Stimulated activated CD4-positive, alpha-beta T cell treated with anti-CD3 and anti-CD28 coated beads, Interleukin-2, amount 100 ng/mL, for 4 hours (primary cell): Measurements from ENCODE around the gene RASL10B.

Source experiments
- DNase-seq: peaks from one replicate; pipeline ENCODE4 v3.0.0-alpha.2; 2020; ENCODE audit warnings: low read depth

The RASL10B gene

GRCh38 chr17:35717475-35717874 is 14.0 kb upstream of the RASL10B start:
- DNase-seq: no peak

GRCh38 chr17:35723735-35724134 is 7.7 kb upstream of the RASL10B start:
- no peak for DNase-seq

- DNase-seq: no peak
Observed at GRCh38 chr17:35725058-35725457, 6.4 kb upstream of the RASL10B start.

- DNase-seq: no peak
Observed at GRCh38 chr17:35725802-35726126, 5.7 kb upstream of the RASL10B start.

- no peak for DNase-seq
Observed at GRCh38 chr17:35726127-35726952, 5.1 kb upstream of the RASL10B start.

- DNase-seq: no peak
Observed at GRCh38 chr17:35726953-35727460, 4.4 kb upstream of the RASL10B start.

- no peak for DNase-seq
Observed at GRCh38 chr17:35727635-35728034, 3.8 kb upstream of the RASL10B start.

GRCh38 chr17:35728551-35728950 is 2.9 kb upstream of the RASL10B start:
- no peak for DNase-seq

- DNase-seq: no peak
Observed at GRCh38 chr17:35729405-35729833, 2.0 kb upstream of the RASL10B start.

- no peak for DNase-seq
Observed at GRCh38 chr17:35730400-35731005, 936 bp upstream of the RASL10B start.

GRCh38 chr17:35731917-35732805 is 722 bp downstream of the RASL10B start:
- no peak for DNase-seq

GRCh38 chr17:35732806-35733136 is 1.3 kb downstream of the RASL10B start:
- DNase-seq: no peak

GRCh38 chr17:35733366-35733765 is 1.9 kb downstream of the RASL10B start:
- no peak for DNase-seq

GRCh38 chr17:35734396-35734795 is 3.0 kb downstream of the RASL10B start:
- no peak for DNase-seq

GRCh38 chr17:35735036-35735805 is 3.8 kb downstream of the RASL10B start:
- DNase-seq: no peak

- no peak for DNase-seq
Observed at GRCh38 chr17:35736236-35736635, 4.8 kb downstream of the RASL10B start.

GRCh38 chr17:35738519-35739133 is 7.2 kb downstream of the RASL10B start:
- no peak for DNase-seq

GRCh38 chr17:35740216-35740615 is 8.8 kb downstream of the RASL10B start:
- no peak for DNase-seq

- DNase-seq: no peak
Observed at GRCh38 chr17:35740997-35741931, 9.8 kb downstream of the RASL10B start.

- no peak for DNase-seq
Observed at GRCh38 chr17:35742496-35742895, 11.1 kb downstream of the RASL10B start.
